Measurements from ENCODE around the gene IL27RA. TPM values are rescaled to one million over a fixed set of nuclear protein-coding genes. Genes with fewer than 3 reads are reported as not detected.
"Not testable (repeated sequence)": the region's sequence is repeated elsewhere in the genome, so short reads cannot be mapped to it uniquely, and the experiment has no call there.

Gene IL27RA
- total and polyA plus RNA-seq, 8 donors: 0.88 to 8.2 (median 1.9) TPM

DNA sequence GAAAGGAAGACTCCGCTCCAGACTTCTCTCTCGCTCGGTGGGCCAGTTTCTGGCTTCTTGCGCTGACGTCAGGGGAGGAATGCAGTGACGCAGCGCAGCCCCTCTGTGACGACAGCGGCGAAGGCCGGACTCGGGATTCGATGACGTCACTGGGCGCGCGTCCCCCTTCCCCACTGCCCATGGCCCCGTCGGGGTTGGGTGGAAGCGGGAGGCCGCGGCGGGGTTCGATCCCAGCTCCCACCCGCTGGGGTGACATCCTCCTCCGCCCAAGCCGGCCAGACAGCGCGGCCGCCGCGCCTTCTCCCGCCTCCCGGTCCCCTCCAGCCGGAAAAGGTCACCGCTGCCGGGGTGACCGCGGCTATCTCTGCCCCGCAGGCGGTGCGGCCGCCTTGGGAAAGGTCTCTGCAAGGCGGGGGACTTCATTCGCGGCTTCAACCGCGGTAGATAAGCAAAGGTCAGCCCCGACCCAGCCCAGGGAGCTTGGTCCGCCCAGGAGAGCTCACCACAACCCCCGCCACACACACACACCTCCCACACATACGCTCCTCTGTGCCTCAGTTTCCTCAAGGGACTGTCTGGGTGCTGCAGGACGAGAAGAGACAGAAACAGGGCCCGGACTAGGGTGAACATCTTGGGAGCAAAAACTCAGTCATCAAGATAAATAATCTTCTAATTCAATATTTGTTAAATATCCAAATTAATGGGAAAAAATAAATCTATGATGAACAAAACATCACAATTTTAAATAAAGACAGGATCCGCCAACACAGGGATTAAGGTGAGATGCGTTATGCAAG lies 24.6 kb upstream of the IL27RA start:
- ATAC-seq (peak; percentile 38 to 56 (median 47)), FAIRE-seq (no peak), DNase-seq (peak in 4 of 6 donors; percentile 87 to 94 (median 92))
- H3K27ac ChIP-seq: peak overlapping the region; percentile 98 to 100 (median 99)
- peak overlapping the region; percentile 44 to 76 (median 69) for H3K4me3 ChIP-seq
- H3K36me3 ChIP-seq: no peaks in the 10 kb centered on the region
- no peaks in the 10 kb centered on the region for H3K27me3 ChIP-seq
- H3K4me1 ChIP-seq: peaks cover 0 to 27% (median 25%) of the 10 kb centered on the region in 3 donors
- WGBS, 2 donors: 3 to 5% methylated on average over 45 to 56 of the region's 56 CpGs
- H3K9me3 ChIP-seq: no peaks in the 10 kb centered on the region
- TF ChIP-seq, protein P1, sequence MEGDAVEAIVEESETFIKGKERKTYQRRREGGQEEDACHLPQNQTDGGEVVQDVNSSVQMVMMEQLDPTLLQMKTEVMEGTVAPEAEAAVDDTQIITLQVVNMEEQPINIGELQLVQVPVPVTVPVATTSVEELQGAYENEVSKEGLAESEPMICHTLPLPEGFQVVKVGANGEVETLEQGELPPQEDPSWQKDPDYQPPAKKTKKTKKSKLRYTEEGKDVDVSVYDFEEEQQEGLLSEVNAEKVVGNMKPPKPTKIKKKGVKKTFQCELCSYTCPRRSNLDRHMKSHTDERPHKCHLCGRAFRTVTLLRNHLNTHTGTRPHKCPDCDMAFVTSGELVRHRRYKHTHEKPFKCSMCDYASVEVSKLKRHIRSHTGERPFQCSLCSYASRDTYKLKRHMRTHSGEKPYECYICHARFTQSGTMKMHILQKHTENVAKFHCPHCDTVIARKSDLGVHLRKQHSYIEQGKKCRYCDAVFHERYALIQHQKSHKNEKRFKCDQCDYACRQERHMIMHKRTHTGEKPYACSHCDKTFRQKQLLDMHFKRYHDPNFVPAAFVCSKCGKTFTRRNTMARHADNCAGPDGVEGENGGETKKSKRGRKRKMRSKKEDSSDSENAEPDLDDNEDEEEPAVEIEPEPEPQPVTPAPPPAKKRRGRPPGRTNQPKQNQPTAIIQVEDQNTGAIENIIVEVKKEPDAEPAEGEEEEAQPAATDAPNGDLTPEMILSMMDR (IDR thresholded peaks at IDR 0.05): no peak
- intact Hi-C loops (cut with DNase I): no loop called here

DNA sequence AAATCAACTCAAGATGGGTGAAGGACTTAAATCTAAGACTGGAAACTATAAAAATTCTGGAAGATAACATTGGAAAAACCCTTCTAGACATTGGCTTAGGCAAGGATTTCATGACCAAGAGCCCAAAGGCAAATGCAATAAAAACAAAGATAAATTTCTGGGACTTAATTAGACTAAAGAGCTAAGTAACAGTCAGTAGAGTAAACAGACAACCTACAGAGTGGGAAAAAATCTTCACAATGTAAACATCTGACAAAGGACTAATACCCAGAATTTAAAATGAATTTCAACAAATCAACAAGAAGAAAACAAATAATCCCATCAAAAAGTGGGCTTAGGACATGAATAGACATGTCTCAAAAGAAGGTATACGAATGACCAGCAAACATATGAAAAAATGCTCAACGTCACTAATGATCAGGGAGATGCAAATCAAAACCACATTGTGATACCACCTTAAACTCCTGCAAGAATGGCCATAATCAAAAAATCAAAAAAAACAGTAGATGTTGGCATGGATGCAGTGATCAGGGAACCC lies 19.1 kb upstream of the IL27RA start:
- no peaks in the 10 kb centered on the region for H3K9me3 ChIP-seq
- H3K27ac ChIP-seq: no peak overlapping the region
- FAIRE-seq: no peak
- H3K27me3 ChIP-seq: no peaks in the 10 kb centered on the region
- intact Hi-C loops (cut with DNase I): no loop called here
- WGBS, 2 donors: 87 to 95% methylated on average over 2 of the region's 2 CpGs
- TF ChIP-seq, protein P1 (IDR thresholded peaks at IDR 0.05): no peak
- H3K4me1 ChIP-seq: peaks cover 0 to 7% (median 0%) of the 10 kb centered on the region in 3 donors
- H3K36me3 ChIP-seq: no peaks in the 10 kb centered on the region
- no peak for DNase-seq
- no peak for ATAC-seq
- no peak overlapping the region for H3K4me3 ChIP-seq

DNA sequence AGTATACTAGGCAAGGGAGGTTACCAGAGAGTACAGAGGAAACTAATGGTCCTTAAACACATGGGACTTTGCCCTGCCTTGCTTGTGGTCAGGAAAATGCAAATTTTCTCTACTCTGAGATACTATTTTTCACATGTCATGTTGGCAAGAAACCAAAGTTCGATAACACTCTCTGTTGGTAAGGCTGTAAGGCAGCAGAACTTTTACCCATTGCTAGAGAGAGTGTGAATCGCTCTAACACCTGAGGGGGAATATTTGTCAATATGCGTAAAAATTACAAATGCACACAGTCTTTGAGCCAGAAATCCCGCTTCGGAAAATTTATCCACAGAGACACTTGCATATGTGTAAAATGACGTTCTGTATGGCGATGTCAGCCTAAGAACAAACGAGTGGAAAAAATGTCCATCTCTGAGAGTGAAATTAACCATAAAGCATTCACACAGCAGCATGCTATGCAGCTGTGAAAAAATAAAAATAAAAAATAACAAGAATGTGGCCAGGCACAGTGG lies 16.0 kb upstream of the IL27RA start:
- TF ChIP-seq, protein P1 (IDR thresholded peaks at IDR 0.05): no peak
- H3K9me3 ChIP-seq: no peaks in the 10 kb centered on the region
- WGBS, 2 donors: 16 to 27% methylated on average over 8 of the region's 8 CpGs
- FAIRE-seq (no peak), ATAC-seq (peak; percentile 77 to 88 (median 81)), DNase-seq (no peak)
- no peak overlapping the region for H3K4me3 ChIP-seq
- intact Hi-C loops (cut with DNase I): no loop called here
- no peaks in the 10 kb centered on the region for H3K36me3 ChIP-seq
- H3K4me1 ChIP-seq: peaks cover 0 to 7% (median 0%) of the 10 kb centered on the region in 3 donors
- H3K27me3 ChIP-seq: no peaks in the 10 kb centered on the region
- no peak overlapping the region for H3K27ac ChIP-seq

DNA sequence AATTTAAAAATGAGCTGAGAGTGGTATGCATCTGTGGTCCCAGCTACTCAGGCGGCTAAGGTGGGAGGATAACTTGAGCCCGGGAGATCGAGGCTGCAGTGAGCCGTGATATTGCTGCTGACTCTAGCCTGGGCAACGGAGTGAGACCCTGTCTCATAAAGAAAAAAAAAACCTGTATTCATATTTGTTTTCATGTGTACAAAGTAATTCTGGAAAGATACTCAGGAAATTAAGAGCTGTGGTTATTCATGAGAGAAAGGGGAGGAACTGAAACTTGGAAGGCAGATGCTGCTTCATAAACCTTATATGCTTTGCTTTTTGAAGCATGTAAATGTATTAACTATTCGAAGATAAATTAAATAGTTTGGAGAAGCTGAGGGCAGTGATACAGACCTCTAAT lies 12.5 kb upstream of the IL27RA start:
- Histone ChIP-seq H3K9me3 (no peaks in the 10 kb centered on the region), H3K4me1 (peaks cover 0 to 12% (median 0%) of the 10 kb centered on the region in 3 donors), H3K4me3 (no peak overlapping the region), H3K27me3 (no peaks in the 10 kb centered on the region), H3K36me3 (no peaks in the 10 kb centered on the region), H3K27ac (no peak overlapping the region)
- ATAC-seq (no peak), FAIRE-seq (no peak), DNase-seq (peak in 1 of 6 donors; percentile 4)
- TF ChIP-seq, protein P1 (IDR thresholded peaks at IDR 0.05): no peak
- intact Hi-C loops (cut with DNase I): no loop called here
- 66 to 85% methylated on average over 6 of the region's 6 CpGs for WGBS, 2 donors

DNA sequence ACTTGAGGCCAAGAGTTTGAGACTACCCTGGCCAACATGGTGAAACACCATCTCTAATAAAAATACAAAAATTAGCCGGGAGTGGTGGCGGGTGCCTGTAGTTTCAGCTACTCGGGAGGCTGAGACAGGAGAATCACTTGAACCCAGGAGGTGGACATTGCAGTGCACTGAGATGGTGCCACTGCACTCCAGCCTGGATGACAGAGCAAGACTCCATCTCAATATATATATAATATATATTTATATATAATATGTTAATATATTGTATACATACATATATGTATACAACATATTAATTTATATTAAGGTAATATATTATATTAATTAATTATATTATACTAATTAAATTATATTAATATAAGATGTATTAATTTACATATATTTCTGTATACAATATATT lies 11.8 kb upstream of the IL27RA start:
- intact Hi-C loops (cut with DNase I); H3K4me3 ChIP-seq; H3K36me3 ChIP-seq; ATAC-seq; H3K9me3 ChIP-seq; FAIRE-seq; H3K27ac ChIP-seq; H3K27me3 ChIP-seq: not testable (repeated sequence)
- WGBS, 2 donors: 88 to 94% methylated on average over 3 of the region's 3 CpGs
- H3K4me1 ChIP-seq: peaks cover 0 to 12% (median 0%) of the 10 kb centered on the region in 3 donors
- peak in 1 of 6 donors; percentile 1 for DNase-seq

Data from pancreas (tissue), 10 donors.